Endothelial cell of umbilical vein (primary cell): ENCODE results near the gene GALNT12. TPM values are rescaled to one million over a fixed set of nuclear protein-coding genes. Genes with fewer than 3 reads are reported as not detected.

ENCODE experiments used
- BruUV-seq: library from RNA; stranded (reverse); fragments of 400-500 nt; replicated peaks from 2 replicates; lab custom pipeline; 2021; lab: Mats Ljungman, UMichigan
- CTCF ChIA-PET: fragments of 300-600, 350-600 bp; sonication (Branson Sonifier 250); formaldehyde crosslinking; loops from one replicate; lab custom pipeline; 2021; ENCODE audit warnings: antibody characterized with exemption, inconsistent platforms; lab: Charles Lee
- POLR2A ChIA-PET: fragments of 300-600, 350-600 bp; sonication (Branson Sonifier 250); formaldehyde crosslinking; loops from one replicate; lab custom pipeline; 2021; ENCODE audit warnings: antibody characterized with exemption, inconsistent platforms; lab: Charles Lee
- DNase-seq: peaks from one replicate; pipeline ENCODE4 v3.0.0-alpha.2; 2011; ENCODE audit warnings: low read depth, low spot score
- FAIRE-seq: peaks from 2 replicates; lab custom pipeline; 2011; peaks lifted over from hg19 to GRCh38; lab: Jason Lieb, UNC
- H2AFZ ChIP-seq: 2 replicates; pipeline ENCODE4 v1.6.0; 2012; ENCODE audit warnings: low read depth, low read length, control low read depth, inconsistent platforms
- H3K27ac ChIP-seq: 2 replicates; pipeline ENCODE4 v1.5.1; 2011; ENCODE audit warnings: low read depth, mild to moderate bottlenecking, control low read depth, low read length, moderate library complexity; ENCODE audit not compliant: insufficient read depth
- H3K27me3 ChIP-seq, 2 experiments: 2 replicates each; pipeline versions ENCODE4 v1.6.0 to v1.6.1; 2011; ENCODE audit warnings: low read length in 2 of 2, mixed read lengths in 1 of 2; ENCODE audit not compliant: control insufficient read depth in 2 of 2, insufficient read depth in 2 of 2
- H3K36me3 ChIP-seq, 2 experiments: 2 replicates in 1 of 2; 3 replicates in 1 of 2; pipeline ENCODE4 v1.5.1; 2011; ENCODE audit warnings: low read length in 2 of 2, mild to moderate bottlenecking in 1 of 2, moderate library complexity in 1 of 2; ENCODE audit not compliant: control insufficient read depth in 2 of 2, insufficient read depth in 2 of 2; ENCODE audit errors: extremely low read depth in 1 of 2
- H3K4me1 ChIP-seq: 3 replicates; pipeline ENCODE4 v1.5.1; 2011; ENCODE audit warnings: mild to moderate bottlenecking, low read length; ENCODE audit not compliant: control insufficient read depth, insufficient read depth; ENCODE audit errors: extremely low read depth
- H3K4me2 ChIP-seq: 2 replicates; pipeline ENCODE4 v1.6.1; 2011; ENCODE audit warnings: low read length, control low read depth, mixed read lengths; ENCODE audit not compliant: insufficient read depth
- H3K4me3 ChIP-seq, 3 experiments: fragments of 200-600 bp in 1 of 3; sonication (generic), shearing (Covaris generic) in 1 of 3; replicated peaks in 1 of 3; 2 replicates each; pipeline ENCODE4 v1.5.1; 2011 to 2016; ENCODE audit warnings: control low read depth in 3 of 3, low read length in 3 of 3, mild to moderate bottlenecking in 2 of 3, inconsistent platforms in 1 of 3, low read depth in 1 of 3, moderate library complexity in 1 of 3; ENCODE audit not compliant: insufficient read depth in 1 of 3
- H3K79me2 ChIP-seq: 2 replicates; pipeline ENCODE4 v1.6.0; 2012; ENCODE audit warnings: low read length, inconsistent platforms; ENCODE audit not compliant: control insufficient read depth, insufficient read depth
- H3K9ac ChIP-seq: replicated peaks from 2 replicates; pipeline ENCODE3; 2011; ENCODE audit warnings: low read length, control low read depth; ENCODE audit not compliant: insufficient read depth; ENCODE audit errors: extremely low read depth
- H3K9me1 ChIP-seq: replicated peaks from 3 replicates; pipeline ENCODE4 v1.6.0; 2011; ENCODE audit warnings: mild to moderate bottlenecking, low read length; ENCODE audit not compliant: control insufficient read depth, insufficient read depth; ENCODE audit errors: extremely low read depth
- H3K9me3 ChIP-seq: replicated peaks from 2 replicates; pipeline ENCODE4 v1.5.1; 2012; ENCODE audit warnings: low read length, inconsistent platforms; ENCODE audit not compliant: control insufficient read depth, insufficient read depth
- H4K20me1 ChIP-seq: replicated peaks from 2 replicates; pipeline ENCODE3; 2011; ENCODE audit warnings: mild to moderate bottlenecking, low read length; ENCODE audit not compliant: control insufficient read depth, insufficient read depth; ENCODE audit errors: extremely low read depth
- CTCF ChIP-seq, 2 donors: IDR thresholded peaks; 1 replicate in 1 of 2; 2 replicates in 1 of 2; pipeline ENCODE4 v1.5.1; 2011; ENCODE audit warnings: low read length in 2 of 2, mild to moderate bottlenecking in 2 of 2, moderate library complexity in 2 of 2, control low read depth in 1 of 2, inconsistent platforms in 1 of 2, low read depth in 1 of 2; ENCODE audit not compliant: insufficient read depth in 1 of 2; ENCODE audit errors: extremely low read depth in 1 of 2
- EZH2 ChIP-seq: IDR thresholded peaks from 2 replicates; pipeline ENCODE4 v1.6.1; 2012; ENCODE audit warnings: borderline replicate concordance, low read depth, mild to moderate bottlenecking, moderate library complexity, low read length, inconsistent platforms; ENCODE audit not compliant: severe bottlenecking
- FOS ChIP-seq: IDR thresholded peaks from 2 replicates; pipeline ENCODE4 v1.6.1; 2011; ENCODE audit warnings: mild to moderate bottlenecking, low read length, moderate library complexity, borderline replicate concordance; ENCODE audit not compliant: insufficient read depth
- GATA2 ChIP-seq: IDR thresholded peaks from 2 replicates; pipeline ENCODE4 v1.7.0; 2011; ENCODE audit warnings: low read depth, mild to moderate bottlenecking, moderate library complexity, mixed read lengths, low read length; ENCODE audit not compliant: insufficient read length, insufficient read depth
- JUN ChIP-seq: IDR thresholded peaks from 2 replicates; pipeline ENCODE4 v1.6.1; 2011; ENCODE audit warnings: borderline replicate concordance, low read depth; ENCODE audit not compliant: insufficient read length, insufficient read depth
- MYC ChIP-seq: IDR thresholded peaks from one replicate; pipeline ENCODE4 v1.6.1; 2011; ENCODE audit warnings: mild to moderate bottlenecking, low read depth, low read length
- POLR2A ChIP-seq: IDR thresholded peaks from 2 replicates; pipeline ENCODE4 v1.6.1; 2012; ENCODE audit warnings: low read depth, mild to moderate bottlenecking, control low read depth, low read length
- POLR2AphosphoS5 ChIP-seq: IDR thresholded peaks from 2 replicates; pipeline ENCODE4 v1.6.1; 2012; ENCODE audit warnings: low read depth, mild to moderate bottlenecking, control low read depth, low read length, moderate library complexity; ENCODE audit not compliant: insufficient read depth
- dilution Hi-C: fragments of 300-500 bp; cut with MboI; formaldehyde crosslinking; loops from one replicate; pipeline ENCODE4 v1.15.0; 2019; ENCODE audit warnings: low sequenced_read_pairs; ENCODE audit not compliant: extremely low pct_ligation_motif_present
- intact Hi-C: fragments of 100-400 bp; cut with micrococcal nuclease; formaldehyde crosslinking; loops from one replicate; pipeline ENCODE4 v1.10.0; 2022
- polyA plus RNA-seq, 4 experiments: library from polyadenylated mRNA; depleted of rRNA in 3 of 4; stranded (reverse) in 3 of 4; unstranded in 1 of 4; fragments of >200 nt; gene quantifications; 2 replicates each; pipeline versions ENCODE4 v1.2.1 to v1.2.3, GENCODE V29; 2011 to 2012; ENCODE audit warnings: missing spikeins in 1 of 4
- total RNA-seq: library from RNA; stranded (reverse); gene quantifications from 2 replicates; pipeline ENCODE4 v1.2.3, GENCODE V29; 2021
- TF ChIP-seq, protein P1 (sequence below): IDR thresholded peaks from 2 replicates; pipeline ENCODE4 v1.6.1; 2011; ENCODE audit not compliant: insufficient read depth, insufficient read length

The GALNT12 gene
- total and polyA plus RNA-seq, 2 donors (not counting 3 experiments of a cell fraction or from before 2014, with no cell fraction given): 0.26 to 0.44 TPM

DNA sequence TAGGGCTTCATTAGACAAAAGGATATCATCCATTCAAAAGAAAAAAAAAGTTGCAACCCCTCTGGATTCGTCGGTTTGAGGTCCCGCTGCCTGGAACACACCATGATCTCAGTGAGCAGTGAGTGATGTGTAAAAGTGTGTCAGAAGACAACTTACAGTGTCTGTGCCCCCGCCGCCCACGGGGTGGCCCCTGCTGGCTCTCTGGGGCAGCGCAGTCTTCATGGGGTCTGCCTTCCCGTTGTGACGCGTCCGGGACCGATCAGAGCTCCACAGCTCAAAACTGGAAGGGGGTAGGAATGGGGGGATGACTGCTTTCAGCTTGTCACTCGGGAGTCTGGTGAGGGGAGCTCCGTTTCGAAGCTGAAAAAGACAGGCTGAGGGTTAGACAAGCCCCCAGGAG, 33.7 kb upstream of the GALNT12 start:
- H3K9me1 ChIP-seq: no peaks in the 10 kb centered on the region
- no TSS peak for BruUV-seq
- H3K79me2 ChIP-seq: no peaks in the 10 kb centered on the region
- dilution Hi-C loops (loop anchor here (25.0 kb wide), 1 partner anchor 486 kb away; no protein-coding TSS in a partner anchor), intact Hi-C loops (no loop called here)
- TF ChIP-seq JUN (no peak), EZH2 (no peak), MYC (no peak), POLR2A (no peak), CTCF (IDR thresholded peaks at IDR 0.05; ENCODE audit: extremely low read depth in 1 of 2, insufficient read depth in 1 of 2, low read depth in 1 of 2, low read length in 2 of 2) (no peak), GATA2 (no peak), POLR2AphosphoS5 (no peak), FOS (no peak)
- TF ChIP-seq, protein P1, sequence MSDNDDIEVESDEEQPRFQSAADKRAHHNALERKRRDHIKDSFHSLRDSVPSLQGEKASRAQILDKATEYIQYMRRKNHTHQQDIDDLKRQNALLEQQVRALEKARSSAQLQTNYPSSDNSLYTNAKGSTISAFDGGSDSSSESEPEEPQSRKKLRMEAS: no peak
- ChIA-PET POLR2A (no interaction called here), CTCF (interaction anchor here (1.0 to 4.7 kb wide), 5 partner anchors 30 to 518 kb away, joined by 3 to 143 read pairs (median 15); partner anchors contain the start of gene TBC1D2)
- H2AFZ ChIP-seq: no peak overlapping the region
- H3K4me1 ChIP-seq: peaks cover 3% of the 10 kb centered on the region
- no peak for FAIRE-seq
- no peak for DNase-seq
- no peak overlapping the region for H3K27ac ChIP-seq
- no peaks in the 10 kb centered on the region for H4K20me1 ChIP-seq
- H3K36me3 ChIP-seq: peaks cover 0 to 9% of the 10 kb centered on the region in 2 experiments
- H3K9ac ChIP-seq: no peak overlapping the region
- H3K27me3 ChIP-seq: no peaks in the 10 kb centered on the region
- H3K9me3 ChIP-seq: no peaks in the 10 kb centered on the region
- H3K4me3 ChIP-seq: no peak overlapping the region
- no peak overlapping the region for H3K4me2 ChIP-seq
